GM23338 (cell line): ENCODE data around the gene S100A3. TPM values are rescaled to one million over a fixed set of nuclear protein-coding genes. Genes with fewer than 3 reads are reported as not detected.

Source experiments
- ATAC-seq: fragments of 200-7000 bp; cut with Tn5 transposase; 3 replicates; pipeline ENCODE4 v1.9.1; 2020
- DNase-seq: peaks from one replicate; pipeline ENCODE4 v3.0.0-alpha.2; 2015; ENCODE audit warnings: low spot score
- H2AFZ ChIP-seq: fragments of 200-600 bp; sonication (generic); 2 replicates; pipeline ENCODE4 v1.8.0; 2016; ENCODE audit warnings: antibody characterized with exemption, mild to moderate bottlenecking, moderate library complexity
- H3F3A ChIP-seq: fragments of 200-600 bp; sonication (generic); replicated peaks from 2 replicates; pipeline ENCODE4 v1.8.0; 2017; ENCODE audit warnings: antibody characterized with exemption, mixed run types, low read depth
- H3K27ac ChIP-seq: fragments of 200-600 bp; sonication (generic); 2 replicates; pipeline ENCODE4 v1.6.1; 2016; ENCODE audit warnings: low read depth
- H3K27me3 ChIP-seq: fragments of 200-600 bp; sonication (generic); 2 replicates; pipeline ENCODE4 v1.8.0; 2016; ENCODE audit warnings: mild to moderate bottlenecking, mixed run types, moderate library complexity; ENCODE audit not compliant: insufficient read depth
- H3K36me3 ChIP-seq: fragments of 200-600 bp; sonication (generic); 2 replicates; pipeline ENCODE4 v1.8.0; 2016; ENCODE audit warnings: mild to moderate bottlenecking; ENCODE audit not compliant: insufficient read depth
- H3K4me1 ChIP-seq: fragments of 200-600 bp; sonication (generic); 2 replicates; pipeline ENCODE4 v1.8.0; 2016; ENCODE audit warnings: mild to moderate bottlenecking, moderate library complexity; ENCODE audit not compliant: insufficient read depth
- H3K4me2 ChIP-seq: fragments of 200-600 bp; sonication (generic); 2 replicates; pipeline ENCODE4 v1.7.1; 2017; ENCODE audit warnings: mixed run types
- H3K4me3 ChIP-seq: fragments of 200-600 bp; sonication (generic); 2 replicates; pipeline ENCODE4 v1.6.1; 2016; ENCODE audit warnings: mixed run types
- H3K79me2 ChIP-seq: fragments of 200-600 bp; sonication (generic); replicated peaks from 2 replicates; pipeline ENCODE4 v1.8.0; 2017; ENCODE audit warnings: mild to moderate bottlenecking; ENCODE audit not compliant: insufficient read depth
- H3K9me2 ChIP-seq: fragments of 200-600 bp; sonication (generic); 2 replicates; pipeline ENCODE4 v1.8.0; 2017; ENCODE audit not compliant: insufficient read depth
- H4K20me1 ChIP-seq: fragments of 200-600 bp; sonication (generic); replicated peaks from 2 replicates; pipeline ENCODE4 v1.8.0; 2017; ENCODE audit warnings: mild to moderate bottlenecking; ENCODE audit not compliant: insufficient read depth
- H3K27ac Mint-ChIP-seq: 2 replicates; pipeline ENCODE4 v1.8.0; 2020; ENCODE audit warnings: inconsistent platforms, mild to moderate bottlenecking, moderate library complexity, mixed read lengths
- H3K27me3 Mint-ChIP-seq: 3 replicates; pipeline ENCODE4 v1.8.0; 2022; ENCODE audit warnings: low read depth, mild to moderate bottlenecking, moderate library complexity, mixed read lengths, inconsistent platforms; ENCODE audit not compliant: insufficient read depth, poor library complexity
- H3K36me3 Mint-ChIP-seq: 3 replicates; pipeline ENCODE4 v1.8.0; 2021; ENCODE audit warnings: low read depth, mild to moderate bottlenecking, inconsistent platforms, moderate library complexity, mixed read lengths
- H3K4me1 Mint-ChIP-seq: 3 replicates; pipeline ENCODE4 v1.8.0; 2020; ENCODE audit warnings: mild to moderate bottlenecking, inconsistent platforms, mixed read lengths
- H3K4me3 Mint-ChIP-seq: 3 replicates; pipeline ENCODE4 v1.8.0; 2021; ENCODE audit warnings: moderate library complexity, mild to moderate bottlenecking, inconsistent platforms, mixed read lengths
- H3K9me3 Mint-ChIP-seq: 3 replicates; pipeline ENCODE4 v1.8.0; 2020; ENCODE audit warnings: moderate library complexity, mild to moderate bottlenecking, inconsistent platforms, mixed read lengths
- CREB1 ChIP-seq: fragments of 250-450 bp; sonication (Bioruptor Pico); IDR thresholded peaks from 2 replicates; pipeline ENCODE4 v1.5.0; 2020; ENCODE audit warnings: low read depth, mild to moderate bottlenecking, moderate library complexity
- CTCF ChIP-seq, 2 experiments: fragments of 200-600 bp in 1 of 2; sonication (generic) in 1 of 2; conservative IDR thresholded peaks; 2 replicates each; pipeline versions ENCODE4 v1.5.1 to v1.6.1; 2016 to 2017; ENCODE audit warnings: antibody characterized with exemption in 2 of 2, low read depth in 2 of 2, mild to moderate bottlenecking in 2 of 2, moderate library complexity in 1 of 2
- ETS1 ChIP-seq: IDR thresholded peaks from 2 replicates; pipeline ENCODE4 v1.6.1; 2016; ENCODE audit warnings: antibody characterized with exemption
- EZH2 ChIP-seq: fragments of 200-600 bp; sonication (generic); IDR thresholded peaks from one replicate; pipeline ENCODE4 v1.8.0; 2017; ENCODE audit warnings: antibody characterized with exemption, mild to moderate bottlenecking, low read depth; ENCODE audit not compliant: unreplicated experiment
- EZH2phosphoT487 ChIP-seq: fragments of 200-600 bp; sonication (generic); IDR thresholded peaks from one replicate; pipeline ENCODE4 v1.8.1; 2018; ENCODE audit warnings: antibody characterized with exemption; ENCODE audit not compliant: unreplicated experiment
- JUNB ChIP-seq: IDR thresholded peaks from one replicate; pipeline ENCODE4 v1.6.1; 2016; ENCODE audit warnings: antibody characterized with exemption; ENCODE audit not compliant: unreplicated experiment
- NANOG ChIP-seq: IDR thresholded peaks from 2 replicates; pipeline ENCODE4 v1.6.1; 2016; ENCODE audit warnings: antibody characterized with exemption, borderline replicate concordance
- POLR2AphosphoS5 ChIP-seq: IDR thresholded peaks from 2 replicates; pipeline ENCODE4 v1.6.1; 2016; ENCODE audit warnings: antibody characterized with exemption, low read depth
- REST ChIP-seq: IDR thresholded peaks from one replicate; pipeline ENCODE4 v1.6.1; 2018; ENCODE audit warnings: antibody characterized with exemption; ENCODE audit not compliant: unreplicated experiment
- STAT1 ChIP-seq: IDR thresholded peaks from one replicate; pipeline ENCODE4 v1.6.1; 2016; ENCODE audit warnings: antibody characterized with exemption; ENCODE audit not compliant: unreplicated experiment
- ZNF114 ChIP-seq: fragments of 250-450 bp; sonication (Bioruptor Pico); IDR thresholded peaks from 2 replicates; pipeline ENCODE4 v1.5.0; 2020; ENCODE audit warnings: mild to moderate bottlenecking, moderate library complexity
- ZNF331 ChIP-seq: fragments of 250-450 bp; sonication (Bioruptor Pico); IDR thresholded peaks from 2 replicates; pipeline ENCODE4 v1.5.0; 2020; ENCODE audit warnings: low read depth, mild to moderate bottlenecking, moderate library complexity
- ZNF462 ChIP-seq: fragments of 250-450 bp; sonication (Bioruptor Pico); IDR thresholded peaks from 2 replicates; pipeline ENCODE4 v1.5.0; 2020; ENCODE audit warnings: mild to moderate bottlenecking, moderate library complexity
- polyA plus RNA-seq: library from polyadenylated mRNA; unstranded; fragments of >200 nt; fragmentation: Nextera tagmentation; extraction: Ambion mirVana; gene quantifications from 2 replicates; pipeline ENCODE4 v1.2.1, GENCODE V29; 2016
- total RNA-seq: library from RNA; depleted of rRNA; stranded (reverse); fragments of >200 nt; shearing (Covaris generic); gene quantifications from 2 replicates; pipeline ENCODE4 v1.2.3, GENCODE V29; 2014

S100A3 gene
- total and polyA plus RNA-seq, 2 experiments from 2014 or later, result not detected

GRCh38 chr1:153597206-153597605 is 48.1 kb upstream of the S100A3 start:
- H3K4me3 Mint-ChIP-seq, result no peak overlapping the region

More at GRCh38 chr1:153597206-153597605, 48.1 kb upstream of the S100A3 start:
- Histone ChIP-seq H3K27me3 (no peaks in the 10 kb centered on the region), H2AFZ (no peak overlapping the region; the same call in 1 of the 2 replicates), H3K79me2 (no peaks in the 10 kb centered on the region), H3K36me3 (no peaks in the 10 kb centered on the region), H4K20me1 (no peaks in the 10 kb centered on the region), H3K27ac (no peak overlapping the region), H3K4me3 (no peak overlapping the region), H3K9me2 (no peaks in the 10 kb centered on the region), H3K4me2 (no peak overlapping the region), H3F3A (0 out of 2 replicates have a peak, but pooled peaks cover 14% of the 10 kb centered on the region), H3K4me1 (peaks cover 13% of the 10 kb centered on the region)
- Mint-ChIP-seq H3K4me1 (peaks cover 23% of the 10 kb centered on the region), H3K27ac (no peak overlapping the region), H3K9me3 (no peaks in the 10 kb centered on the region), H3K27me3 (peaks cover 8% of the 10 kb centered on the region), H3K36me3 (no peaks in the 10 kb centered on the region)
- ATAC-seq (no peak), DNase-seq (no peak)
- TF ChIP-seq REST (no peak), CTCF (conservative IDR thresholded peaks at IDR 0.05; ENCODE audit: low read depth in 2 of 2) (no peak), CREB1 (CRISPR knock-in tag) (no peak), ZNF462 (CRISPR knock-in tag) (no peak), EZH2 (no peak), EZH2phosphoT487 (no peak), ETS1 (no peak), POLR2AphosphoS5 (no peak), ZNF331 (CRISPR knock-in tag) (no peak), STAT1 (no peak), JUNB (no peak), NANOG (no peak), ZNF114 (CRISPR knock-in tag) (no peak)
